ENCODE results near the gene NSA2. TPM values are rescaled to one million over a fixed set of nuclear protein-coding genes. Genes with fewer than 3 reads are reported as not detected.

Gene NSA2
- total and polyA plus RNA-seq, 2 of the 13 experiments (the other 11 are each of a cell fraction or from before 2014, with no cell fraction given) = 33.0 to 101 TPM

DNA sequence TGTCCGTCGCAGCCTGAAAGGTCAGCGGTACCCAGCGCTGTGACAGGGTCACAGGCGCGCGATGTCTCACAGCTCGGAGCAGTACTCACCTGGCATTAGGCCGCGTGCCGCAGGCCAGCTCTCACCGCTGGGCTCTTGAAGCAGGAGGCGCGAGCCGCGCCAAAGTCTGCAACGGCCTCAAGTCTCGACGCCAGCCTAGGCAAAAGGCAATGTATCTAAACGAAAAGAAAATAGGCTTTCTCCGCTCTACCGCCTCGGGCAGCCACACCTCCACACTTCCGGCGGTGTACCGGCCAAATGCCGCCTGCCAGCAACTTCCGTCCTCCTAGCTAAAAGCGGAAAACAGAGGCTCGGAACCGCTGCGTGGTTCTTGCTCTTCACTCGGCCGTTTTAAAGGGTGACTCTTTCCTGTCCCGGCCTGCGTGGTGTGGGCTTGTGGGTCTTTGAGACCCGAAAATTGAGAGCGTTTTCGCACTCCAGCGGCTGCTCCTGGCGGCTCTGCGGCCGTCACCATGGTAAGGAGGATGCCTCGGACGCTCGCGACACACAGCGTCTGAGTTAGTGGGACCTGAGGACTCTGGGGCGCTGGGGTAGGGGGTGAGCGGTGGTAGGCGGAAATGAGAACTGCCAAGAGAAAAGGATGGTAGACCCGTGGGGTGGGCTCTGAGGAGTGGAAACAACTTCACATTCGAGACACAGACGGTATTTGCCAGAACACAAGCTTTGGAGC, at the start of gene NSA2, which contains the start of gene GFM2 (continued):
- TF ChIP-seq HOXA7 (CRISPR knock-in tag; IDR thresholded peaks at IDR 0.05) (no peak), TOE1 (CRISPR knock-in tag; IDR thresholded peaks at IDR 0.05) (peak; percentile 79; the same call in 1 of the 2 replicates), SNAPC2 (CRISPR knock-in tag; IDR thresholded peaks at IDR 0.05) (peak; percentile 45; the same call in 1 of the 2 replicates), PAWR (CRISPR knock-in tag; IDR thresholded peaks at IDR 0.05; ENCODE audit: borderline replicate concordance) (no peak), ZKSCAN5 (CRISPR knock-in tag; IDR thresholded peaks at IDR 0.05) (0 out of 2 replicates have a peak, but pooled peaks have one; percentile 19), TBX3 (IDR thresholded peaks at IDR 0.05; ENCODE audit: borderline replicate concordance) (peak; percentile 50; the same call in 1 of the 2 replicates), ZNF333 (CRISPR knock-in tag; IDR thresholded peaks at IDR 0.05; ENCODE audit: borderline replicate concordance) (no peak; the same call in 1 of the 2 replicates), MIER2 (CRISPR knock-in tag; IDR thresholded peaks at IDR 0.05) (peak; percentile 76), ZNF629 (CRISPR knock-in tag; conservative IDR thresholded peaks at IDR 0.05) (0 out of 2 replicates have a peak, but pooled peaks have one; percentile 6), SOX6 (IDR thresholded peaks at IDR 0.05) (no peak), SOX6 (CRISPR knock-in tag; IDR thresholded peaks at IDR 0.05) (peak; percentile 69; the same call in 1 of the 2 replicates), SATB2 (CRISPR knock-in tag; IDR thresholded peaks at IDR 0.05) (0 out of 2 replicates have a peak, but pooled peaks have one; percentile 56), KLF11 (CRISPR knock-in tag; IDR thresholded peaks at IDR 0.05) (0 out of 2 replicates have a peak, but pooled peaks have one; percentile 58), MAF1 (CRISPR knock-in tag; IDR thresholded peaks at IDR 0.05; ENCODE audit: borderline replicate concordance) (peak; percentile 91; the same call in 1 of the 2 replicates), SIX1 (CRISPR knock-in tag; IDR thresholded peaks at IDR 0.05; ENCODE audit: borderline replicate concordance) (peak; percentile 51; the same call in 1 of the 2 replicates), SCMH1 (CRISPR knock-in tag; IDR thresholded peaks at IDR 0.05; ENCODE audit: borderline replicate concordance) (no peak), ZNF577 (CRISPR knock-in tag; IDR thresholded peaks at IDR 0.05; ENCODE audit: borderline replicate concordance, low read depth) (no peak), ZNF337 (CRISPR knock-in tag; IDR thresholded peaks at IDR 0.05; ENCODE audit: borderline replicate concordance, low read depth) (peak; percentile 93; the same call in 1 of the 2 replicates), KDM6A (CRISPR knock-in tag; IDR thresholded peaks at IDR 0.05; ENCODE audit: low read depth) (peak; percentile 34; the same call in 1 of the 2 replicates)
- TF ChIP-seq, protein P1, sequence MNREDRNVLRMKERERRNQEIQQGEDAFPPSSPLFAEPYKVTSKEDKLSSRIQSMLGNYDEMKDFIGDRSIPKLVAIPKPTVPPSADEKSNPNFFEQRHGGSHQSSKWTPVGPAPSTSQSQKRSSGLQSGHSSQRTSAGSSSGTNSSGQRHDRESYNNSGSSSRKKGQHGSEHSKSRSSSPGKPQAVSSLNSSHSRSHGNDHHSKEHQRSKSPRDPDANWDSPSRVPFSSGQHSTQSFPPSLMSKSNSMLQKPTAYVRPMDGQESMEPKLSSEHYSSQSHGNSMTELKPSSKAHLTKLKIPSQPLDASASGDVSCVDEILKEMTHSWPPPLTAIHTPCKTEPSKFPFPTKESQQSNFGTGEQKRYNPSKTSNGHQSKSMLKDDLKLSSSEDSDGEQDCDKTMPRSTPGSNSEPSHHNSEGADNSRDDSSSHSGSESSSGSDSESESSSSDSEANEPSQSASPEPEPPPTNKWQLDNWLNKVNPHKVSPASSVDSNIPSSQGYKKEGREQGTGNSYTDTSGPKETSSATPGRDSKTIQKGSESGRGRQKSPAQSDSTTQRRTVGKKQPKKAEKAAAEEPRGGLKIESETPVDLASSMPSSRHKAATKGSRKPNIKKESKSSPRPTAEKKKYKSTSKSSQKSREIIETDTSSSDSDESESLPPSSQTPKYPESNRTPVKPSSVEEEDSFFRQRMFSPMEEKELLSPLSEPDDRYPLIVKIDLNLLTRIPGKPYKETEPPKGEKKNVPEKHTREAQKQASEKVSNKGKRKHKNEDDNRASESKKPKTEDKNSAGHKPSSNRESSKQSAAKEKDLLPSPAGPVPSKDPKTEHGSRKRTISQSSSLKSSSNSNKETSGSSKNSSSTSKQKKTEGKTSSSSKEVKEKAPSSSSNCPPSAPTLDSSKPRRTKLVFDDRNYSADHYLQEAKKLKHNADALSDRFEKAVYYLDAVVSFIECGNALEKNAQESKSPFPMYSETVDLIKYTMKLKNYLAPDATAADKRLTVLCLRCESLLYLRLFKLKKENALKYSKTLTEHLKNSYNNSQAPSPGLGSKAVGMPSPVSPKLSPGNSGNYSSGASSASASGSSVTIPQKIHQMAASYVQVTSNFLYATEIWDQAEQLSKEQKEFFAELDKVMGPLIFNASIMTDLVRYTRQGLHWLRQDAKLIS (CRISPR knock-in tag; IDR thresholded peaks at IDR 0.05) = no peak
- TF ChIP-seq, protein P2, sequence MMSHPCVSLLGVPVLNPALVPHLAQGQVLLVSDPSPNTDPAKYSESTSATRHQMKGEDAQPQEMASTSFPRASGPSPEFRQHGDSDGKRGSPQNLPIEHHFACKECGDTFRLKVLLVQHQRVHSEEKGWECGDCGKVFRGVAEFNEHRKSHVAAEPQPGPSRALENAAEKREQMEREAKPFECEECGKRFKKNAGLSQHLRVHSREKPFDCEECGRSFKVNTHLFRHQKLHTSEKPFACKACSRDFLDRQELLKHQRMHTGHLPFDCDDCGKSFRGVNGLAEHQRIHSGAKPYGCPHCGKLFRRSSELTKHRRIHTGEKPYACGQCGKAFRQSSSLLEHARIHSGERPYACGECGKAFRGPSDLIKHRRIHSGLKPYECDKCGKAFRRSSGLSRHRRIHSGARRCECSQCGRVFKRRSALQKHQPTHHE (CRISPR knock-in tag; IDR thresholded peaks at IDR 0.05; ENCODE audit: borderline replicate concordance) = peak; percentile 60; the same call in 1 of the 2 replicates
- TF ChIP-seq, protein P3, sequence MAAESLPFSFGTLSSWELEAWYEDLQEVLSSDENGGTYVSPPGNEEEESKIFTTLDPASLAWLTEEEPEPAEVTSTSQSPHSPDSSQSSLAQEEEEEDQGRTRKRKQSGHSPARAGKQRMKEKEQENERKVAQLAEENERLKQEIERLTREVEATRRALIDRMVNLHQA (CRISPR knock-in tag; IDR thresholded peaks at IDR 0.05) = no peak
- TF ChIP-seq, protein P4, sequence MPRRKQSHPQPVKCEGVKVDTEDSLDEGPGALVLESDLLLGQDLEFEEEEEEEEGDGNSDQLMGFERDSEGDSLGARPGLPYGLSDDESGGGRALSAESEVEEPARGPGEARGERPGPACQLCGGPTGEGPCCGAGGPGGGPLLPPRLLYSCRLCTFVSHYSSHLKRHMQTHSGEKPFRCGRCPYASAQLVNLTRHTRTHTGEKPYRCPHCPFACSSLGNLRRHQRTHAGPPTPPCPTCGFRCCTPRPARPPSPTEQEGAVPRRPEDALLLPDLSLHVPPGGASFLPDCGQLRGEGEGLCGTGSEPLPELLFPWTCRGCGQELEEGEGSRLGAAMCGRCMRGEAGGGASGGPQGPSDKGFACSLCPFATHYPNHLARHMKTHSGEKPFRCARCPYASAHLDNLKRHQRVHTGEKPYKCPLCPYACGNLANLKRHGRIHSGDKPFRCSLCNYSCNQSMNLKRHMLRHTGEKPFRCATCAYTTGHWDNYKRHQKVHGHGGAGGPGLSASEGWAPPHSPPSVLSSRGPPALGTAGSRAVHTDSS (CRISPR knock-in tag; conservative IDR thresholded peaks at IDR 0.05) = no peak
